Mucosa of descending colon (tissue), 3 donors: Measurements from ENCODE around the gene SHC3. TPM values are rescaled to one million over a fixed set of nuclear protein-coding genes. Genes with fewer than 3 reads are reported as not detected.

Source experiments
- ATAC-seq: fragments of 200-7000 bp; cut with Tn5 transposase; one replicate; pipeline ENCODE4 v1.9.1; 2020; ENCODE audit warnings: mild to moderate bottlenecking, moderate library complexity
- DNase-seq, 3 donors: peaks; one replicate each; pipeline ENCODE4 v3.0.0-alpha.2; 2020
- H3K36me3 ChIP-seq: fragments of 200-600 bp; one replicate; pipeline ENCODE4 v1.8.0; 2021; ENCODE audit warnings: low read depth, mild to moderate bottlenecking
- H3K4me1 ChIP-seq: fragments of 200-600 bp; one replicate; pipeline ENCODE4 v1.8.0; 2021; ENCODE audit warnings: low read depth, mild to moderate bottlenecking
- H3K4me3 ChIP-seq: fragments of 200-600 bp; one replicate; pipeline ENCODE4 v1.8.0; 2021; ENCODE audit warnings: mild to moderate bottlenecking
- H3K9me3 ChIP-seq: fragments of 200-600 bp; one replicate; pipeline ENCODE4 v1.8.0; 2021; ENCODE audit warnings: mild to moderate bottlenecking
- intact Hi-C, 2 donors: fragments of 100-400 bp; cut with DNase I in 1 of 2; cut with micrococcal nuclease in 1 of 2; formaldehyde crosslinking; loops; one replicate each; pipeline versions ENCODE4 v1.11.0 to v1.11.1; 2022; cut with DNase I, micrococcal nuclease
- total RNA-seq, 3 donors: library from RNA; stranded (reverse); fragmentation: NEBNext Ultra II Directional in 2 of 3; extraction: Animal tissue kit (Norgen Biotek cat#: 25700) in 2 of 3; gene quantifications; one replicate each; pipeline versions ENCODE4 v1.2.1 to v1.2.4, GENCODE V29; 2021 to 2023
- TF ChIP-seq, protein P1 (sequence below): fragments of 200-600 bp; IDR thresholded peaks from one replicate; pipeline ENCODE4 v1.8.0; 2022; ENCODE audit warnings: antibody characterized with exemption, mild to moderate bottlenecking
- donor health status: DM: no; HTN: no; CAD: no; lungs with moderate emphysema.
- donor health status: DM: no; HTN: no; CAD: no.
- donor health status: DM: no; HTN: yes; CAD: no.

SHC3 gene
- total RNA-seq, 3 donors from 2014 or later: 0.35 to 4.8 (median 1.5) TPM

DNA sequence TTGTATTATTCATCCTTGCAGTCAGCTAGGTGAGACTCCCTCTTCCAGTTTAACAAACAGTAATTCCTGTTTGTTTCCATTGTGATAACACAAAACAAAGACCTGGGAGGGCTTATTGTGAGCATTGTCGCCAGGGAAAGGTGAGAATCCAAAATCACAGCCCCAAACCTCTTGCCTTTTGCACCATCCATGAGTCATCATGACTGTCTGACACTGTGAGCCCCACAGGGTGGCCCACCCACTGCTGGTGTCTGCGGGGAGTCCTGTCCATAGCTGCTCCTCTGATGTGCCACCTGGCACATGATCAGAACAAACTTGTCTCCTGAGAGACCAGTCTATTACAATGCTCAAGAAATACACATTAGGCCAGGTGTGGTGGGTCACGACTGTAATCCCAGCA, 221.1 kb downstream of the SHC3 start:
- ATAC-seq (no peak), DNase-seq (no peak)
- TF ChIP-seq, protein P1, sequence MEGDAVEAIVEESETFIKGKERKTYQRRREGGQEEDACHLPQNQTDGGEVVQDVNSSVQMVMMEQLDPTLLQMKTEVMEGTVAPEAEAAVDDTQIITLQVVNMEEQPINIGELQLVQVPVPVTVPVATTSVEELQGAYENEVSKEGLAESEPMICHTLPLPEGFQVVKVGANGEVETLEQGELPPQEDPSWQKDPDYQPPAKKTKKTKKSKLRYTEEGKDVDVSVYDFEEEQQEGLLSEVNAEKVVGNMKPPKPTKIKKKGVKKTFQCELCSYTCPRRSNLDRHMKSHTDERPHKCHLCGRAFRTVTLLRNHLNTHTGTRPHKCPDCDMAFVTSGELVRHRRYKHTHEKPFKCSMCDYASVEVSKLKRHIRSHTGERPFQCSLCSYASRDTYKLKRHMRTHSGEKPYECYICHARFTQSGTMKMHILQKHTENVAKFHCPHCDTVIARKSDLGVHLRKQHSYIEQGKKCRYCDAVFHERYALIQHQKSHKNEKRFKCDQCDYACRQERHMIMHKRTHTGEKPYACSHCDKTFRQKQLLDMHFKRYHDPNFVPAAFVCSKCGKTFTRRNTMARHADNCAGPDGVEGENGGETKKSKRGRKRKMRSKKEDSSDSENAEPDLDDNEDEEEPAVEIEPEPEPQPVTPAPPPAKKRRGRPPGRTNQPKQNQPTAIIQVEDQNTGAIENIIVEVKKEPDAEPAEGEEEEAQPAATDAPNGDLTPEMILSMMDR: no peak
- intact Hi-C loops: no loop called here
- H3K36me3 ChIP-seq: no peaks in the 10 kb centered on the region
- no peaks in the 10 kb centered on the region for H3K4me1 ChIP-seq
- no peak overlapping the region for H3K4me3 ChIP-seq
- H3K9me3 ChIP-seq: no peaks in the 10 kb centered on the region

Other genes starting within 250 kb of the SHC3 start
- gene S1PR3, start 187.3 kb downstream of the SHC3 start, total RNA-seq: 10 to 100 TPM in 1 of 3 donors, 1 to 10 TPM in 1, under 1 TPM in 1; 0.87 to 12.2 (median 3.0) TPM
- gene CKS2, start 132.4 kb upstream of the SHC3 start, total RNA-seq: 10 to 100 TPM; 13.1 to 49.2 (median 15.4) TPM
- 10 to 100 TPM; 49.4 to 68.0 (median 50.2) TPM for gene SECISBP2, start 139.7 kb upstream of the SHC3 start, total RNA-seq